PC-3 (cell line): ENCODE data around the gene CYB5R4. TPM values are rescaled to one million over a fixed set of nuclear protein-coding genes. Genes with fewer than 3 reads are reported as not detected.

Experiments
- ATAC-seq: fragments of 200-7000 bp; cut with Tn5 transposase; 2 replicates; pipeline ENCODE4 v1.9.1; 2020; ENCODE audit warnings: mild to moderate bottlenecking, moderate library complexity
- BruUV-seq: library from RNA; stranded (reverse); fragments of 400-500 nt; replicated peaks from 2 replicates; lab custom pipeline; 2021; lab: Mats Ljungman, UMichigan
- CTCF ChIA-PET: fragments of 300-600 bp; sonication (Branson Sonifier 250); formaldehyde crosslinking; loops from one replicate; lab custom pipeline; 2022; ENCODE audit warnings: antibody characterized with exemption; lab: Charles Lee
- POLR2A ChIA-PET: fragments of 300-600 bp; sonication (Branson Sonifier 250); formaldehyde crosslinking; loops from one replicate; lab custom pipeline; 2022; ENCODE audit warnings: antibody characterized with exemption; ENCODE audit not compliant: unreplicated experiment; lab: Charles Lee
- DNase-seq: peaks from one replicate; pipeline ENCODE4 v3.0.0-alpha.2; 2015
- H2AFZ ChIP-seq: fragments of 300-600 bp; sonication (generic); 2 replicates; pipeline ENCODE4 v1.6.0; 2016; ENCODE audit warnings: antibody characterized with exemption, low read length
- H3F3A ChIP-seq: fragments of 300-600 bp; sonication (generic); one replicate; pipeline ENCODE4 v1.6.0; 2017; ENCODE audit warnings: antibody characterized with exemption, low read length, control low read depth, mild to moderate bottlenecking; ENCODE audit not compliant: unreplicated experiment
- H3K27ac ChIP-seq: fragments of 300-600 bp; sonication (generic); 2 replicates; pipeline ENCODE4 v1.5.1; 2016; ENCODE audit warnings: mild to moderate bottlenecking, low read length
- H3K27me3 ChIP-seq: fragments of 300-600 bp; sonication (generic); 2 replicates; pipeline ENCODE4 v1.6.1; 2016; ENCODE audit warnings: low read length, mixed read lengths
- H3K36me3 ChIP-seq: fragments of 300-600 bp; sonication (generic); 2 replicates; pipeline ENCODE4 v1.6.1; 2016; ENCODE audit warnings: low read depth, mixed run types, low read length, mixed read lengths
- H3K4me1 ChIP-seq: fragments of 300-600 bp; sonication (generic); 2 replicates; pipeline ENCODE4 v1.5.1; 2016; ENCODE audit warnings: low read length; ENCODE audit not compliant: insufficient read depth
- H3K4me2 ChIP-seq: fragments of 300-600 bp; sonication (generic); 2 replicates; pipeline ENCODE4 v1.6.0; 2016; ENCODE audit warnings: low read length
- H3K4me3 ChIP-seq: fragments of 300-600 bp; sonication (generic); 2 replicates; pipeline ENCODE4 v1.5.1; 2016; ENCODE audit warnings: mild to moderate bottlenecking, low read length, mixed read lengths
- H3K79me2 ChIP-seq: fragments of 300-600 bp; sonication (generic); 2 replicates; pipeline ENCODE4 v1.6.1; 2017; ENCODE audit warnings: low read length, mixed read lengths
- H3K9ac ChIP-seq: fragments of 300-600 bp; sonication (generic); 2 replicates; pipeline ENCODE4 v1.6.0; 2016; ENCODE audit warnings: mild to moderate bottlenecking, low read length
- H3K9me2 ChIP-seq: fragments of 300-600 bp; sonication (generic); replicated peaks from 2 replicates; pipeline ENCODE4 v1.6.1; 2016; ENCODE audit warnings: mixed run types, low read length, mixed read lengths
- H3K9me3 ChIP-seq: fragments of 300-600 bp; sonication (generic); 2 replicates; pipeline ENCODE4 v1.6.1; 2016; ENCODE audit warnings: low read length, mixed read lengths
- H4K20me1 ChIP-seq: fragments of 300-600 bp; sonication (generic); 2 replicates; pipeline ENCODE4 v1.6.1; 2016; ENCODE audit warnings: low read length, mixed read lengths
- CTCF ChIP-seq: fragments of 300-600 bp; sonication (generic); conservative IDR thresholded peaks from 2 replicates; pipeline ENCODE4 v1.5.1; 2017; ENCODE audit warnings: antibody characterized with exemption, low read depth, mild to moderate bottlenecking, low read length
- EZH2 ChIP-seq: fragments of 300-600 bp; sonication (generic); IDR thresholded peaks from one replicate; pipeline ENCODE4 v1.6.1; 2017; ENCODE audit warnings: antibody characterized with exemption, mild to moderate bottlenecking, low read length; ENCODE audit not compliant: unreplicated experiment
- EZH2phosphoT487 ChIP-seq: fragments of 300-600 bp; sonication (generic); IDR thresholded peaks from 2 replicates; pipeline ENCODE4 v1.6.1; 2018; ENCODE audit warnings: mild to moderate bottlenecking, antibody characterized with exemption, low read length, borderline replicate concordance
- intact Hi-C: fragments of 100-400 bp; cut with micrococcal nuclease; formaldehyde crosslinking; loops from 2 replicates; pipeline ENCODE4 v1.9.0; 2023
- total RNA-seq: library from RNA; depleted of rRNA; stranded (reverse); fragments of >200 nt; gene quantifications from 2 replicates; pipeline ENCODE4 v1.2.3, GENCODE V29; 2014

The CYB5R4 gene
- total RNA-seq, 1 experiment from 2014 or later = 5.6 TPM

GRCh38 chr6:83974409-83975050, 115.0 kb downstream of the CYB5R4 start:
- POLR2A ChIA-PET = no interaction called here
- H3K27ac ChIP-seq = no peak overlapping the region
- intact Hi-C loops = no loop called here
- H3K4me3 ChIP-seq = no peak overlapping the region
- no TSS peak for BruUV-seq
- DNase-seq = no peak
- H3K9ac ChIP-seq = no peak overlapping the region
- ATAC-seq = no peak
- no peaks in the 10 kb centered on the region for H4K20me1 ChIP-seq
- CTCF ChIA-PET = no interaction called here
- H3F3A ChIP-seq = no peaks in the 10 kb centered on the region
- TF ChIP-seq EZH2 = no peak
- TF ChIP-seq EZH2phosphoT487 = no peak
- no peak for TF ChIP-seq CTCF
- H3K9me3 ChIP-seq = peaks cover 6% of the 10 kb centered on the region; the same call in 1 of the 2 replicates
- no peaks in the 10 kb centered on the region for H3K9me2 ChIP-seq
- H3K79me2 ChIP-seq = no peaks in the 10 kb centered on the region
- H3K27me3 ChIP-seq = no peaks in the 10 kb centered on the region
- H3K4me1 ChIP-seq = peaks cover 11% of the 10 kb centered on the region; the same call in 1 of the 2 replicates
- no peak overlapping the region for H2AFZ ChIP-seq
- no peak overlapping the region for H3K4me2 ChIP-seq
- no peaks in the 10 kb centered on the region for H3K36me3 ChIP-seq

GRCh38 chr6:83976037-83976755, 116.7 kb downstream of the CYB5R4 start:
- intact Hi-C loops = no loop called here
- no TSS peak for BruUV-seq
- no peak overlapping the region for H3K9ac ChIP-seq
- H3K36me3 ChIP-seq = no peaks in the 10 kb centered on the region
- H3F3A ChIP-seq = no peaks in the 10 kb centered on the region
- no peak for DNase-seq
- H4K20me1 ChIP-seq = no peaks in the 10 kb centered on the region
- H3K4me3 ChIP-seq = no peak overlapping the region
- no peak for ATAC-seq
- no peak overlapping the region for H3K4me2 ChIP-seq
- no peaks in the 10 kb centered on the region for H3K79me2 ChIP-seq
- POLR2A ChIA-PET = no interaction called here
- CTCF ChIA-PET = no interaction called here
- peaks cover 11% of the 10 kb centered on the region; the same call in 1 of the 2 replicates for H3K4me1 ChIP-seq
- H3K9me3 ChIP-seq = peaks cover 6% of the 10 kb centered on the region; the same call in 1 of the 2 replicates
- TF ChIP-seq EZH2phosphoT487 (no peak), CTCF (no peak), EZH2 (no peak)
- no peaks in the 10 kb centered on the region for H3K27me3 ChIP-seq
- H3K27ac ChIP-seq = peak overlapping the region; percentile 7; the same call in 1 of the 2 replicates
- H3K9me2 ChIP-seq = no peaks in the 10 kb centered on the region
- H2AFZ ChIP-seq = no peak overlapping the region

- Histone ChIP-seq H3K4me2 (no peak overlapping the region), H3F3A (no peaks in the 10 kb centered on the region), H3K9me3 (peaks cover 6% of the 10 kb centered on the region; the same call in 1 of the 2 replicates), H3K9me2 (no peaks in the 10 kb centered on the region), H3K9ac (no peak overlapping the region), H3K4me3 (no peak overlapping the region), H3K36me3 (no peaks in the 10 kb centered on the region), H3K27me3 (no peaks in the 10 kb centered on the region), H4K20me1 (no peaks in the 10 kb centered on the region), H3K4me1 (peaks cover 11% of the 10 kb centered on the region; the same call in 1 of the 2 replicates), H2AFZ (no peak overlapping the region), H3K27ac (peak overlapping the region; percentile 7; the same call in 1 of the 2 replicates), H3K79me2 (no peaks in the 10 kb centered on the region)
- intact Hi-C loops = no loop called here
- no peak for TF ChIP-seq CTCF
- peak; percentile 59 for DNase-seq
- ChIA-PET POLR2A (no interaction called here), CTCF (no interaction called here)
- ATAC-seq = no peak
- BruUV-seq = no TSS peak
These were observed 117.4 kb downstream of the CYB5R4 start for GRCh38 chr6:83976871-83977270.
